ENCODE measurements around the gene SLC46A2. TPM values are rescaled to one million over a fixed set of nuclear protein-coding genes. Genes with fewer than 3 reads are reported as not detected.
A peak's percentile ranks its signal among the peaks of the same experiment; 100 is the strongest.

The SLC46A2 gene
- total RNA-seq, 6 experiments from 2014 or later: not detected

GRCh38 chr9:112868461-112868860 lies 22.2 kb downstream of the SLC46A2 start:
- TF ChIP-seq CTCF (IDR thresholded peaks at IDR 0.05): no peak
- Mint-ChIP-seq H3K27me3 (ENCODE audit: insufficient read depth) (no peaks in the 10 kb centered on the region), H3K9me3 (peaks cover 6% of the 10 kb centered on the region), H3K36me3 (ENCODE audit: low read depth) (peaks cover 42% of the 10 kb centered on the region), H3K4me3 (no peak overlapping the region), H3K4me1 (ENCODE audit: low read depth) (peaks cover 23% of the 10 kb centered on the region), H3K27ac (no peak overlapping the region; the same call in 1 of the 2 replicates)
- no peak for DNase-seq

GRCh38 chr9:112867275-112867991 lies 23.2 kb downstream of the SLC46A2 start:
- peaks cover 42% of the 10 kb centered on the region for H3K36me3 Mint-ChIP-seq (ENCODE audit: low read depth)
- peak; percentile 80 for DNase-seq
- TF ChIP-seq CTCF (IDR thresholded peaks at IDR 0.05): no peak
- H3K4me3 Mint-ChIP-seq: peak overlapping the region; percentile 69
- H3K27me3 Mint-ChIP-seq (ENCODE audit: insufficient read depth): no peaks in the 10 kb centered on the region
- H3K27ac Mint-ChIP-seq: peak overlapping the region; percentile 92
- H3K9me3 Mint-ChIP-seq: peaks cover 6% of the 10 kb centered on the region
- peaks cover 30% of the 10 kb centered on the region for H3K4me1 Mint-ChIP-seq (ENCODE audit: low read depth)

GRCh38 chr9:112866662-112867274 lies 23.9 kb downstream of the SLC46A2 start:
- H3K4me1 Mint-ChIP-seq (ENCODE audit: low read depth): peaks cover 37% of the 10 kb centered on the region
- peak overlapping the region; percentile 92 for H3K27ac Mint-ChIP-seq
- H3K4me3 Mint-ChIP-seq: no peak overlapping the region; the same call in 1 of the 2 replicates
- peaks cover 6% of the 10 kb centered on the region for H3K9me3 Mint-ChIP-seq
- DNase-seq: no peak
- no peaks in the 10 kb centered on the region for H3K27me3 Mint-ChIP-seq (ENCODE audit: insufficient read depth)
- H3K36me3 Mint-ChIP-seq (ENCODE audit: low read depth): peaks cover 37% of the 10 kb centered on the region
- no peak for TF ChIP-seq CTCF (IDR thresholded peaks at IDR 0.05)

- Mint-ChIP-seq H3K9me3 (peaks cover 6% of the 10 kb centered on the region), H3K4me1 (ENCODE audit: low read depth) (peaks cover 45% of the 10 kb centered on the region), H3K27ac (no peak overlapping the region), H3K27me3 (ENCODE audit: insufficient read depth) (no peaks in the 10 kb centered on the region), H3K36me3 (ENCODE audit: low read depth) (peaks cover 29% of the 10 kb centered on the region), H3K4me3 (no peak overlapping the region)
- TF ChIP-seq CTCF (IDR thresholded peaks at IDR 0.05): no peak
- no peak for DNase-seq
These were observed 25.7 kb downstream of the SLC46A2 start for GRCh38 chr9:112864982-112865381.

- Mint-ChIP-seq H3K27ac (no peak overlapping the region), H3K9me3 (peaks cover 6% of the 10 kb centered on the region), H3K27me3 (ENCODE audit: insufficient read depth) (no peaks in the 10 kb centered on the region), H3K4me3 (no peak overlapping the region), H3K36me3 (ENCODE audit: low read depth) (peaks cover 23% of the 10 kb centered on the region), H3K4me1 (ENCODE audit: low read depth) (peaks cover 45% of the 10 kb centered on the region)
- DNase-seq: no peak
- no peak for TF ChIP-seq CTCF (IDR thresholded peaks at IDR 0.05)
These were observed 26.3 kb downstream of the SLC46A2 start for GRCh38 chr9:112864403-112864802.

Measured in HFFc6 (cell line).